Panc1 (cell line): Measurements from ENCODE around the gene CCDC157. TPM values are rescaled to one million over a fixed set of nuclear protein-coding genes. Genes with fewer than 3 reads are reported as not detected.

Experiments used
- ATAC-seq: fragments of 200-7000 bp; cut with Tn5 transposase; 2 replicates; pipeline ENCODE4 v1.9.1; 2020; ENCODE audit warnings: mild to moderate bottlenecking, moderate library complexity
- BruUV-seq: library from RNA; stranded (reverse); fragments of 400-500 nt; replicated peaks from 2 replicates; lab custom pipeline; 2021; lab: Mats Ljungman, UMichigan
- CTCF ChIA-PET: fragments of 300-600 bp; sonication (Branson Sonifier 250); formaldehyde crosslinking; loops from one replicate; lab custom pipeline; 2022; ENCODE audit warnings: antibody characterized with exemption; lab: Charles Lee
- POLR2A ChIA-PET: fragments of 300-600 bp; sonication (Branson Sonifier 250); formaldehyde crosslinking; loops from one replicate; lab custom pipeline; 2022; ENCODE audit warnings: antibody characterized with exemption; lab: Charles Lee
- DNase-seq: peaks from one replicate; pipeline ENCODE4 v3.0.0-alpha.2; 2010; ENCODE audit warnings: low read depth, low spot score
- H3K27ac ChIP-seq: 2 replicates; pipeline ENCODE4 v1.5.1; 2011; ENCODE audit warnings: mild to moderate bottlenecking, low read length, inconsistent platforms
- H3K27me3 ChIP-seq: fragments of 200-500 bp; sonication (Bioruptor generic); 2 replicates; pipeline ENCODE4 v1.6.0; 2014; ENCODE audit warnings: low read length, inconsistent platforms; ENCODE audit not compliant: control insufficient read depth, insufficient read depth
- H3K36me3 ChIP-seq: fragments of 200-500 bp; sonication (Bioruptor generic); 2 replicates; pipeline ENCODE4 v1.5.1; 2014; ENCODE audit warnings: inconsistent platforms, mild to moderate bottlenecking, low read length, moderate library complexity; ENCODE audit not compliant: control insufficient read depth, insufficient read depth
- H3K4me1 ChIP-seq: 2 replicates; pipeline ENCODE4 v1.5.1; 2011; ENCODE audit warnings: inconsistent platforms, mild to moderate bottlenecking, low read length, moderate library complexity; ENCODE audit not compliant: control insufficient read depth, insufficient read depth
- H3K4me3 ChIP-seq, 2 experiments: 2 replicates each; pipeline ENCODE4 v1.5.1; 2011 to 2012; ENCODE audit warnings: low read depth in 2 of 2, low read length in 2 of 2, mild to moderate bottlenecking in 2 of 2, inconsistent platforms in 1 of 2, moderate library complexity in 1 of 2
- H3K9me3 ChIP-seq: fragments of 200-500 bp; sonication (Bioruptor generic); 2 replicates; pipeline ENCODE4 v1.5.1; 2014; ENCODE audit warnings: low read depth, mild to moderate bottlenecking, inconsistent platforms, low read length, moderate library complexity; ENCODE audit not compliant: control insufficient read depth, insufficient read depth
- POLR2AphosphoS5 ChIP-seq: IDR thresholded peaks from 2 replicates; pipeline ENCODE4 v1.6.1; 2012; ENCODE audit warnings: mild to moderate bottlenecking, low read depth, low read length, moderate library complexity
- SIN3A ChIP-seq: IDR thresholded peaks from 2 replicates; pipeline ENCODE4 v1.6.1; 2012; ENCODE audit warnings: low read depth, mild to moderate bottlenecking, low read length, moderate library complexity, borderline replicate concordance; ENCODE audit not compliant: insufficient read depth
- TCF7L2 ChIP-seq: IDR thresholded peaks from 2 replicates; pipeline ENCODE4 v1.6.1; 2011; ENCODE audit warnings: mild to moderate bottlenecking, low read depth, low read length, inconsistent platforms
- in situ Hi-C: cut with HindIII; loops from 2 replicates; pipeline ENCODE4 v1.10.0; 2016; ENCODE audit warnings: low sequenced_read_pairs, low pct_unique_long_range_greater_than_20kb
- intact Hi-C: fragments of 100-400 bp; cut with micrococcal nuclease; formaldehyde crosslinking; loops from one replicate; pipeline ENCODE4 v1.10.0; 2022; ENCODE audit not compliant: unreplicated experiment
- total RNA-seq: library from RNA; stranded (reverse); gene quantifications from one replicate; pipeline ENCODE4 v1.2.1, GENCODE V29; 2021; ENCODE audit not compliant: unreplicated experiment
- TF ChIP-seq, protein P1 (sequence below), 2 experiments: IDR thresholded peaks; 2 replicates each; pipeline ENCODE4 v1.6.1; 2011 to 2012; ENCODE audit warnings: low read depth in 2 of 2, control low read depth in 1 of 2, low read length in 1 of 2, mild to moderate bottlenecking in 1 of 2, moderate library complexity in 1 of 2; ENCODE audit not compliant: insufficient read depth in 1 of 2
- TF ChIP-seq, protein P2 (sequence below): fragments of 450-650 bp; IDR thresholded peaks from 2 replicates; pipeline ENCODE4 v1.5.1; 2017; ENCODE audit warnings: mild to moderate bottlenecking

Gene CCDC157
- total RNA-seq, 1 experiment from 2014 or later: 2.1 TPM

DNA sequence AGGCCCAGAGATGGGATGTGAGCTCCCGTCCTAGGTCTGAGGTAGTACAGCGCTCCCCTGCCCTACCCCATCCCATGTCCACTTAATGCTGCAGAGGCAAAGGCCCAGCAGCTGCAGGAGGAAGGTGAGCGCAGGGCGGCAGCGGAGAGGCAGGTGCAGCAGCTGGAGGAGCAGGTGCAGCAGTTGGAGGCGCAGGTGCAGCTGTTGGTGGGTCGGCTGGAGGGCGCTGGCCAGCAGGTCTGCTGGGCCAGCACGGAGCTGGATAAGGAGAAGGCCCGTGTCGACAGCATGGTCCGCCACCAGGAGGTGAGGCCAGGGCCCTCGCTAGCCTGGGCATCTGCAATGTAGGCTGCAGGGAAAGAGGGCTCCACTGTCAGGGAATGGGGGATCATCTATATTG, 15.2 kb downstream of the CCDC157 start:
- no peak overlapping the region for H3K27ac ChIP-seq
- no TSS peak for BruUV-seq
- H3K9me3 ChIP-seq: no peaks in the 10 kb centered on the region
- CTCF ChIA-PET: no interaction called here
- no peak overlapping the region for H3K4me3 ChIP-seq
- ATAC-seq: no peak
- H3K36me3 ChIP-seq: no peaks in the 10 kb centered on the region
- in situ Hi-C loops: no loop called here
- intact Hi-C loops: no loop called here
- POLR2A ChIA-PET: interaction anchor here (0.6 kb wide), 1 partner anchor 12 kb away, joined by 7 read pairs; no protein-coding TSS in a partner anchor
- H3K4me1 ChIP-seq: no peaks in the 10 kb centered on the region; the same call in 1 of the 2 replicates
- no peak for DNase-seq
- TF ChIP-seq SIN3A: no peak
- no peak for TF ChIP-seq TCF7L2
- TF ChIP-seq, protein P1, sequence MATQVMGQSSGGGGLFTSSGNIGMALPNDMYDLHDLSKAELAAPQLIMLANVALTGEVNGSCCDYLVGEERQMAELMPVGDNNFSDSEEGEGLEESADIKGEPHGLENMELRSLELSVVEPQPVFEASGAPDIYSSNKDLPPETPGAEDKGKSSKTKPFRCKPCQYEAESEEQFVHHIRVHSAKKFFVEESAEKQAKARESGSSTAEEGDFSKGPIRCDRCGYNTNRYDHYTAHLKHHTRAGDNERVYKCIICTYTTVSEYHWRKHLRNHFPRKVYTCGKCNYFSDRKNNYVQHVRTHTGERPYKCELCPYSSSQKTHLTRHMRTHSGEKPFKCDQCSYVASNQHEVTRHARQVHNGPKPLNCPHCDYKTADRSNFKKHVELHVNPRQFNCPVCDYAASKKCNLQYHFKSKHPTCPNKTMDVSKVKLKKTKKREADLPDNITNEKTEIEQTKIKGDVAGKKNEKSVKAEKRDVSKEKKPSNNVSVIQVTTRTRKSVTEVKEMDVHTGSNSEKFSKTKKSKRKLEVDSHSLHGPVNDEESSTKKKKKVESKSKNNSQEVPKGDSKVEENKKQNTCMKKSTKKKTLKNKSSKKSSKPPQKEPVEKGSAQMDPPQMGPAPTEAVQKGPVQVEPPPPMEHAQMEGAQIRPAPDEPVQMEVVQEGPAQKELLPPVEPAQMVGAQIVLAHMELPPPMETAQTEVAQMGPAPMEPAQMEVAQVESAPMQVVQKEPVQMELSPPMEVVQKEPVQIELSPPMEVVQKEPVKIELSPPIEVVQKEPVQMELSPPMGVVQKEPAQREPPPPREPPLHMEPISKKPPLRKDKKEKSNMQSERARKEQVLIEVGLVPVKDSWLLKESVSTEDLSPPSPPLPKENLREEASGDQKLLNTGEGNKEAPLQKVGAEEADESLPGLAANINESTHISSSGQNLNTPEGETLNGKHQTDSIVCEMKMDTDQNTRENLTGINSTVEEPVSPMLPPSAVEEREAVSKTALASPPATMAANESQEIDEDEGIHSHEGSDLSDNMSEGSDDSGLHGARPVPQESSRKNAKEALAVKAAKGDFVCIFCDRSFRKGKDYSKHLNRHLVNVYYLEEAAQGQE (IDR thresholded peaks at IDR 0.05; ENCODE audit: insufficient read depth in 1 of 2, low read depth in 2 of 2, low read length in 1 of 2): no peak
- TF ChIP-seq POLR2AphosphoS5: no peak
- TF ChIP-seq, protein P2, sequence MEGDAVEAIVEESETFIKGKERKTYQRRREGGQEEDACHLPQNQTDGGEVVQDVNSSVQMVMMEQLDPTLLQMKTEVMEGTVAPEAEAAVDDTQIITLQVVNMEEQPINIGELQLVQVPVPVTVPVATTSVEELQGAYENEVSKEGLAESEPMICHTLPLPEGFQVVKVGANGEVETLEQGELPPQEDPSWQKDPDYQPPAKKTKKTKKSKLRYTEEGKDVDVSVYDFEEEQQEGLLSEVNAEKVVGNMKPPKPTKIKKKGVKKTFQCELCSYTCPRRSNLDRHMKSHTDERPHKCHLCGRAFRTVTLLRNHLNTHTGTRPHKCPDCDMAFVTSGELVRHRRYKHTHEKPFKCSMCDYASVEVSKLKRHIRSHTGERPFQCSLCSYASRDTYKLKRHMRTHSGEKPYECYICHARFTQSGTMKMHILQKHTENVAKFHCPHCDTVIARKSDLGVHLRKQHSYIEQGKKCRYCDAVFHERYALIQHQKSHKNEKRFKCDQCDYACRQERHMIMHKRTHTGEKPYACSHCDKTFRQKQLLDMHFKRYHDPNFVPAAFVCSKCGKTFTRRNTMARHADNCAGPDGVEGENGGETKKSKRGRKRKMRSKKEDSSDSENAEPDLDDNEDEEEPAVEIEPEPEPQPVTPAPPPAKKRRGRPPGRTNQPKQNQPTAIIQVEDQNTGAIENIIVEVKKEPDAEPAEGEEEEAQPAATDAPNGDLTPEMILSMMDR: no peak
- H3K27me3 ChIP-seq: no peaks in the 10 kb centered on the region

DNA sequence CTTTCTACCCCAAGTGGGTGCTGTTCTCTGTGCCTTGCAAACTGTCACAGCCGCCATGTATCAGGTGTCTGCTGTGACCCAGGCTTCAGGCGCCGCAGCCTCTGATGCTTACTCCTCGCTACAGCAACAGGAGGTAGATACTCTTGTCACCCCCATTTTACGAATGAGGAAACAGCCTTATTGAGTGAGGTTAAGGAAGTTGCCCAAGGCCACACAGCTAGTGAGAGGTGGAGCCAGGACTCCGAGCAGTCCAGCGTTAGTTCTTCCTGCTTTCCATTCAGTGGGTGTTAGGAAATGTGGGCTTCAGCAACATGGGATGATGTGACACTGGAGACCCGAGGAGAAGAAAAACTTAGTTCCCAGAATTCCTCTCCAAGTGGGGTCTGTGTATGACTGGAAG, 16.1 kb downstream of the CCDC157 start:
- Histone ChIP-seq H3K4me1 (no peaks in the 10 kb centered on the region; the same call in 1 of the 2 replicates), H3K36me3 (no peaks in the 10 kb centered on the region), H3K4me3 (no peak overlapping the region), H3K27ac (no peak overlapping the region), H3K9me3 (no peaks in the 10 kb centered on the region), H3K27me3 (no peaks in the 10 kb centered on the region)
- DNase-seq: no peak
- TF ChIP-seq, protein P2: no peak
- TF ChIP-seq, protein P1 (IDR thresholded peaks at IDR 0.05; ENCODE audit: insufficient read depth in 1 of 2, low read depth in 2 of 2, low read length in 1 of 2): no peak
- TF ChIP-seq SIN3A (no peak), POLR2AphosphoS5 (no peak), TCF7L2 (no peak)
- ChIA-PET CTCF (interaction anchor here (0.7 kb wide), 1 partner anchor 191 kb away, joined by 3 read pairs; no protein-coding TSS in a partner anchor), POLR2A (no interaction called here)
- no TSS peak for BruUV-seq
- in situ Hi-C loops (no loop called here), intact Hi-C loops (no loop called here)
- ATAC-seq: no peak
